Osteoblast (primary cell): ENCODE measurements around the gene FOXK1. TPM values are rescaled to one million over a fixed set of nuclear protein-coding genes. Genes with fewer than 3 reads are reported as not detected.
"Not testable (repeated sequence)": the region's sequence is repeated elsewhere in the genome, so short reads cannot be mapped to it uniquely, and the experiment has no call there.

ENCODE experiments used
- DNase-seq: peaks from one replicate; pipeline ENCODE4 v3.0.0; 2011; ENCODE audit warnings: low spot score, mixed read lengths; ENCODE audit not compliant: insufficient read length; ENCODE audit errors: missing footprints
- H2AFZ ChIP-seq: 2 replicates; pipeline ENCODE4 v1.6.0; 2011; ENCODE audit warnings: mild to moderate bottlenecking, low read length
- H3K27ac ChIP-seq: 2 replicates; pipeline ENCODE4 v1.5.1; 2011; ENCODE audit warnings: mild to moderate bottlenecking, low read depth, low read length, moderate library complexity
- H3K27me3 ChIP-seq: 2 replicates; pipeline ENCODE4 v1.6.0; 2012; ENCODE audit warnings: mild to moderate bottlenecking, control low read depth, inconsistent platforms, low read length, moderate library complexity; ENCODE audit not compliant: insufficient read depth
- H3K36me3 ChIP-seq: 2 replicates; pipeline ENCODE4 v1.5.1; 2011; ENCODE audit warnings: mild to moderate bottlenecking, low read length, control low read depth, moderate library complexity; ENCODE audit not compliant: insufficient read depth
- H3K4me1 ChIP-seq: 2 replicates; pipeline ENCODE4 v1.5.1; 2011; ENCODE audit warnings: mild to moderate bottlenecking, low read length, control low read depth, moderate library complexity; ENCODE audit not compliant: insufficient read depth
- H3K4me2 ChIP-seq: 2 replicates; pipeline ENCODE4 v1.6.0; 2011; ENCODE audit warnings: mild to moderate bottlenecking, low read length; ENCODE audit not compliant: insufficient read depth
- H3K4me3 ChIP-seq: fragments of 200-600 bp; sonication (generic); 3 replicates; pipeline ENCODE4 v1.5.1; 2012; ENCODE audit warnings: mild to moderate bottlenecking, low read length, inconsistent platforms; ENCODE audit not compliant: insufficient read depth
- H3K79me2 ChIP-seq: 2 replicates; pipeline ENCODE4 v1.6.0; 2012; ENCODE audit warnings: mild to moderate bottlenecking, low read length, control low read depth, inconsistent platforms; ENCODE audit not compliant: insufficient read depth
- H3K9me3 ChIP-seq: 2 replicates; pipeline ENCODE4 v1.5.1; 2011; ENCODE audit warnings: low read depth, low read length, control low read depth
- H4K20me1 ChIP-seq: 2 replicates; pipeline ENCODE4 v1.6.0; 2012; ENCODE audit warnings: mild to moderate bottlenecking, low read length, control low read depth; ENCODE audit not compliant: insufficient read depth
- CTCF ChIP-seq: IDR thresholded peaks from 2 replicates; pipeline ENCODE4 v1.5.1; 2011; ENCODE audit warnings: mild to moderate bottlenecking, low read depth, low read length, moderate library complexity; ENCODE audit errors: extremely low read depth
- total RNA-seq: library from RNA; depleted of rRNA; stranded (reverse); fragments of >200 nt; gene quantifications from 2 replicates; pipeline ENCODE4 v1.2.3, GENCODE V29; 2012

The FOXK1 gene
- total RNA-seq, 1 donor: 31.8 TPM

DNA sequence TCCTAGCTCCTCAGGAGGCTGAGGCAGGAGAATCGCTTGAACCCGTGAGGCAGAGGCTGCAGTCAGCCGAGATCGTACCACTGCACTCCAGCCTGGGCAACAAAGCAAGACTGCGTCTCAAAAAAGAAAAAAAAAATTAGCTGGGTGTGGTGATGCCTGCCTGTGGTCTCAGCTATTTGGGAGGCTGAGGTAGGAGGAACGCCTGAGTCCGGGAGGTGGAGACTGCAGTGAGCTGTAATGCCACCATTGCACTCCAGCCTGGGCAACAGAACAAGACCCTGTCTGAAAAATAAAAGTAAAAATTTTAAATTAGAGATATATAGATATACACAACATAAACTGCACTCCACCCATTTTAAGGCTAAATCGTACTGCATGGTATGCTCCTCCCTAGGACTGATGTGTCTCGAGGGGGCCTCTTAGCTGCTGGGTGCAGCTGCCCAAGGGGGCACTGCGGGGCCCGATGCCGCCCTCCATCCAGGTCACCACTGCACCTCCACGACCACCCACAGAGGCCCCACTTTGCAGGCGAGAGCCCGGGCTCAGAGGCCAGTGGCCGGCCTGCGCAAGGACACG, 40.9 kb upstream of the FOXK1 start:
- Histone ChIP-seq H3K79me2 (no peaks in the 10 kb centered on the region), H2AFZ (peak overlapping the region; percentile 99), H3K4me3 (peak overlapping the region; percentile 82), H3K4me1 (peaks cover 5% of the 10 kb centered on the region), H3K27ac (peak overlapping the region; percentile 45), H3K9me3 (no peaks in the 10 kb centered on the region), H3K27me3 (no peaks in the 10 kb centered on the region), H3K4me2 (peak overlapping the region; percentile 96), H3K36me3 (no peaks in the 10 kb centered on the region), H4K20me1 (no peaks in the 10 kb centered on the region)
- DNase-seq: no peak
- TF ChIP-seq CTCF: no peak

- peak; percentile 98 for DNase-seq
Measured at GRCh38 chr7:4641667-4642467, 40.2 kb upstream of the FOXK1 start.

GRCh38 chr7:4642468-4643203, 39.5 kb upstream of the FOXK1 start:
- H3K27me3 ChIP-seq: no peaks in the 10 kb centered on the region
- no peak for TF ChIP-seq CTCF
- peaks cover 5% of the 10 kb centered on the region for H3K4me1 ChIP-seq
- H3K79me2 ChIP-seq: no peaks in the 10 kb centered on the region
- H3K9me3 ChIP-seq: no peaks in the 10 kb centered on the region
- peak; percentile 69 for DNase-seq
- H2AFZ ChIP-seq: peak overlapping the region; percentile 87
- peak overlapping the region; percentile 96 for H3K4me2 ChIP-seq
- no peaks in the 10 kb centered on the region for H3K36me3 ChIP-seq
- peak overlapping the region; percentile 82 for H3K4me3 ChIP-seq
- no peaks in the 10 kb centered on the region for H4K20me1 ChIP-seq
- peak overlapping the region; percentile 76 for H3K27ac ChIP-seq

More at GRCh38 chr7:4641667-4642467, 40.2 kb upstream of the FOXK1 start:
- Histone ChIP-seq H3K27me3 (no peaks in the 10 kb centered on the region), H3K27ac (peak overlapping the region; percentile 76), H3K79me2 (no peaks in the 10 kb centered on the region), H3K4me3 (peak overlapping the region; percentile 82), H3K4me1 (peaks cover 5% of the 10 kb centered on the region), H4K20me1 (no peaks in the 10 kb centered on the region), H3K9me3 (no peaks in the 10 kb centered on the region), H2AFZ (peak overlapping the region; percentile 99), H3K36me3 (no peaks in the 10 kb centered on the region), H3K4me2 (peak overlapping the region; percentile 96)
- TF ChIP-seq CTCF: peak; percentile 33

- not testable (repeated sequence) for H2AFZ ChIP-seq, H3K4me1 ChIP-seq, H3K9me3 ChIP-seq, H4K20me1 ChIP-seq, DNase-seq, H3K4me3 ChIP-seq, H3K36me3 ChIP-seq, H3K79me2 ChIP-seq, H3K27ac ChIP-seq, H3K27me3 ChIP-seq, H3K4me2 ChIP-seq
Measured at GRCh38 chr7:4643204-4643471, 39.0 kb upstream of the FOXK1 start.
